Hepatocyte (in vitro differentiated cells): Measurements from ENCODE around the gene IPP. TPM values are rescaled to one million over a fixed set of nuclear protein-coding genes. Genes with fewer than 3 reads are reported as not detected.

Source experiments
- DNase-seq: peaks from one replicate; pipeline ENCODE4 v3.0.0-alpha.2; 2016; ENCODE audit warnings: low spot score
- H2AFZ ChIP-seq: fragments of 200-600 bp; sonication (generic); 2 replicates; pipeline ENCODE4 v1.6.0; 2016; ENCODE audit warnings: antibody characterized with exemption, mild to moderate bottlenecking
- H3K27ac ChIP-seq: fragments of 200-600 bp; sonication (generic); 2 replicates; pipeline ENCODE4 v1.5.1; 2016; ENCODE audit warnings: mild to moderate bottlenecking
- H3K27me3 ChIP-seq: fragments of 200-600 bp; sonication (generic); 2 replicates; pipeline ENCODE4 v1.6.1; 2016
- H3K36me3 ChIP-seq: fragments of 200-600 bp; sonication (generic); replicated peaks from 2 replicates; pipeline ENCODE4 v1.5.1; 2016; ENCODE audit warnings: low read depth; ENCODE audit not compliant: insufficient read depth
- H3K4me1 ChIP-seq: fragments of 200-600 bp; sonication (generic); 2 replicates; pipeline ENCODE4 v1.5.1; 2016; ENCODE audit warnings: mild to moderate bottlenecking, moderate library complexity; ENCODE audit not compliant: insufficient read depth
- H3K4me2 ChIP-seq: fragments of 200-600 bp; sonication (generic); 2 replicates; pipeline ENCODE4 v1.6.0; 2016
- H3K4me3 ChIP-seq: fragments of 200-600 bp; sonication (generic); 2 replicates; pipeline ENCODE4 v1.5.1; 2016; ENCODE audit warnings: mild to moderate bottlenecking
- H3K79me2 ChIP-seq: fragments of 200-600 bp; sonication (generic); 2 replicates; pipeline ENCODE4 v1.6.0; 2017; ENCODE audit warnings: mild to moderate bottlenecking
- H3K9me2 ChIP-seq: fragments of 200-600 bp; sonication (generic); replicated peaks from 2 replicates; pipeline ENCODE4 v1.6.0; 2017; ENCODE audit warnings: mild to moderate bottlenecking; ENCODE audit not compliant: insufficient read depth
- H3K9me3 ChIP-seq: fragments of 200-600 bp; sonication (generic); 2 replicates; pipeline ENCODE4 v1.5.1; 2016; ENCODE audit warnings: low read depth, mild to moderate bottlenecking
- H4K20me1 ChIP-seq: fragments of 200-600 bp; sonication (generic); 2 replicates; pipeline ENCODE4 v1.6.0; 2016; ENCODE audit warnings: mild to moderate bottlenecking; ENCODE audit not compliant: insufficient read depth, poor library complexity, severe bottlenecking
- EZH2 ChIP-seq: fragments of 200-600 bp; sonication (generic); IDR thresholded peaks from 2 replicates; pipeline ENCODE4 v1.6.1; 2016; ENCODE audit warnings: antibody characterized with exemption, mild to moderate bottlenecking, borderline replicate concordance
- EZH2phosphoT487 ChIP-seq: fragments of 200-600 bp; sonication (generic); IDR thresholded peaks from one replicate; pipeline ENCODE4 v1.6.1; 2018; ENCODE audit warnings: antibody characterized with exemption, mild to moderate bottlenecking, low read depth, moderate library complexity; ENCODE audit not compliant: unreplicated experiment, severe bottlenecking
- WGBS: methylation state at CpG from one replicate; pipeline ENCODE4 v1.1.6; 2016; ENCODE audit warnings: low lambda C conversion rate; ENCODE audit errors: missing lambda C conversion rate; 5-methylcytosine and 5-hydroxymethylcytosine counted together
- polyA plus RNA-seq: library from polyadenylated mRNA; unstranded; fragments of >200 nt; fragmentation: Nextera tagmentation; extraction: Ambion mirVana; gene quantifications from 2 replicates; pipeline ENCODE4 v1.2.1, GENCODE V29; 2016
- total RNA-seq: library from RNA; depleted of rRNA; stranded (reverse); fragments of >200 nt; gene quantifications from 2 replicates; pipeline ENCODE4 v1.2.3, GENCODE V29; 2014
- TF ChIP-seq, protein P1 (sequence below): fragments of 200-600 bp; sonication (generic); IDR thresholded peaks from 2 replicates; pipeline ENCODE4 v1.5.1; 2016; ENCODE audit warnings: antibody characterized with exemption, mild to moderate bottlenecking; ENCODE audit not compliant: poor library complexity

IPP gene
- total and polyA plus RNA-seq, 2 experiments from 2014 or later = 10.0 to 15.3 TPM

DNA sequence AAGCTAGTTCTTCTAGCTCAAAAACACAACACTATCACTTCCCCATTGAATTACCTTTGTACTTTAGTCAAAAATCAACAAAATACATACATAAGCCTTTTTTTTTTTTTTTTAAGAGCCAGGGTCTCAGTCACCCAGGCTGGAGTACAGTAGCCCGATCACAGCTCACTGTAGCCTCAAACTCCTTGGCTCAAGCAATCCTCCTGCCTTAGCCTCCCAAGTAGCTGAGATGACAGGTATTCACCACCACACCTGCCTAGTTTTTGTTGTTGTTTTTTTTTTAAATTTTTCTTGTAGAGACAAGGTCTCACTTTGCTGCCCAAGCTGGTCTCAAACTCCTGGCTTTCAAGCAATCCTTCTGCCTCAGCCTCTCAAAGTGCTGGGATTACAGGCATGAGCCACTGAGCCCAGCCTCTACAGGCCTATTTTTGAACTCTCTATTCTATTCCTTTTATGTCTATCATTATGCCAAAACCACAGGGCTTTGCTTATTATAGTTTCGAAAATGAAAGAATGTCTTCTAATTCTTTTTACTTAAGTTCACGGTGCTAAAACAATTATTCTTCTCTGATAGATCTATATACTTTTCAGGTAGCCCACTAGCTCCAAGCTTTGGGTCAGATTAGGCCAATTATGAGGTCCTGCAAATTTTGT, 93.8 kb downstream of the IPP start:
- no peaks in the 10 kb centered on the region for H3K9me3 ChIP-seq
- peaks cover 92% of the 10 kb centered on the region for H3K79me2 ChIP-seq
- H3K36me3 ChIP-seq = no peaks in the 10 kb centered on the region
- H3K4me1 ChIP-seq = peaks cover 6% of the 10 kb centered on the region
- H3K9me2 ChIP-seq = no peaks in the 10 kb centered on the region
- H3K27me3 ChIP-seq = no peaks in the 10 kb centered on the region
- H3K4me3 ChIP-seq = no peak overlapping the region
- no peak overlapping the region for H2AFZ ChIP-seq
- DNase-seq = no peak
- no peak overlapping the region for H3K27ac ChIP-seq
- 99% methylated on average over 3 of the region's 3 CpGs for WGBS
- no peak overlapping the region for H3K4me2 ChIP-seq
- peaks cover 20% of the 10 kb centered on the region for H4K20me1 ChIP-seq
- TF ChIP-seq EZH2 = no peak
- TF ChIP-seq, protein P1, sequence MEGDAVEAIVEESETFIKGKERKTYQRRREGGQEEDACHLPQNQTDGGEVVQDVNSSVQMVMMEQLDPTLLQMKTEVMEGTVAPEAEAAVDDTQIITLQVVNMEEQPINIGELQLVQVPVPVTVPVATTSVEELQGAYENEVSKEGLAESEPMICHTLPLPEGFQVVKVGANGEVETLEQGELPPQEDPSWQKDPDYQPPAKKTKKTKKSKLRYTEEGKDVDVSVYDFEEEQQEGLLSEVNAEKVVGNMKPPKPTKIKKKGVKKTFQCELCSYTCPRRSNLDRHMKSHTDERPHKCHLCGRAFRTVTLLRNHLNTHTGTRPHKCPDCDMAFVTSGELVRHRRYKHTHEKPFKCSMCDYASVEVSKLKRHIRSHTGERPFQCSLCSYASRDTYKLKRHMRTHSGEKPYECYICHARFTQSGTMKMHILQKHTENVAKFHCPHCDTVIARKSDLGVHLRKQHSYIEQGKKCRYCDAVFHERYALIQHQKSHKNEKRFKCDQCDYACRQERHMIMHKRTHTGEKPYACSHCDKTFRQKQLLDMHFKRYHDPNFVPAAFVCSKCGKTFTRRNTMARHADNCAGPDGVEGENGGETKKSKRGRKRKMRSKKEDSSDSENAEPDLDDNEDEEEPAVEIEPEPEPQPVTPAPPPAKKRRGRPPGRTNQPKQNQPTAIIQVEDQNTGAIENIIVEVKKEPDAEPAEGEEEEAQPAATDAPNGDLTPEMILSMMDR = no peak
- no peak for TF ChIP-seq EZH2phosphoT487

DNA sequence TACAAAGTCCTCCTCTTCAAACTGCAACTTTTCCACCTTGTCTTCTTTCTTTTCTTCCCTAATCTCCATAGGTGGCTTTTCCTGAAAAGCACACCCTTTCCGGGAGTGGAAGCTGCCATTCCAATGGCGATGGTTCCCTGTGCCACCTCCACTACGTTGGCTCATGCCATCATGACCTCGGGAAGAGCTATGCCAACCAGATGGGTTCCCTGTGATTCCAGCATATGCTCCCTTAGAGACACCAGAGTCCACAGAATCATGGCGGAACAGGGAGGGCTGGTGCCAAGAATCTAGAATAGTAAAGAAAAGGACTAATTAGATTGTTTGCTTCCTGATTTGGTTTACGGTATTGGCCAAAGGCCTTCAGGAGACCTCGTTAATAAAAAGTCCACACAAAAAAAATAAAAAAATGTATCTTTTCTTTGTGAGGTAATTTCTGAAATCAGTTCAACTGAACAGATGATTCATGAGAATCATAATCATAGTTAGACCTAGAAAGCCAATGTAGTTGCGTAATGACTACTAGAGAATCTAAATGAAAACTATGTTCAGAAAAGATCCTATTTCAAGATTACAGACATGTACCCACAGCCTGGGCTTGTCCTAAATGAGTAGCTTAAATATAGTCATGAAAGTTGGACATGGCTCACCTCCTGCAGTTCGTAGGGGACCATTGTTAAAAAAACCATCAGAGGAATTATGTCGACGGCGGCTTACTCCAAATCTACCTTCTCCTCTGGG, 95.7 kb downstream of the IPP start:
- 96% methylated on average over 12 of the region's 12 CpGs for WGBS
- no peaks in the 10 kb centered on the region for H3K9me3 ChIP-seq
- peaks cover 6% of the 10 kb centered on the region for H3K4me1 ChIP-seq
- no peaks in the 10 kb centered on the region for H3K36me3 ChIP-seq
- H3K79me2 ChIP-seq = peaks cover 90% of the 10 kb centered on the region
- no peak overlapping the region for H3K4me3 ChIP-seq
- TF ChIP-seq, protein P1 = no peak
- no peak overlapping the region for H2AFZ ChIP-seq
- DNase-seq = no peak
- no peak overlapping the region for H3K4me2 ChIP-seq
- peaks cover 16% of the 10 kb centered on the region for H4K20me1 ChIP-seq
- H3K9me2 ChIP-seq = no peaks in the 10 kb centered on the region
- H3K27ac ChIP-seq = no peak overlapping the region
- no peaks in the 10 kb centered on the region for H3K27me3 ChIP-seq

Other genes starting within 250 kb of the IPP start
- gene PRDX1, start 228.8 kb downstream of the IPP start, total RNA-seq = 523 and 532 TPM in 2 replicates
- 660 and 666 TPM in 2 replicates for gene PRDX1, start 228.8 kb downstream of the IPP start, polyA plus RNA-seq
- 174 and 186 TPM in 2 replicates for gene AKR1A1, start 199.8 kb downstream of the IPP start, total RNA-seq
- gene AKR1A1, start 199.8 kb downstream of the IPP start, polyA plus RNA-seq = 235 and 271 TPM in 2 replicates
- gene NASP, start 166.6 kb downstream of the IPP start, total RNA-seq = 64.3 and 82.6 TPM in 2 replicates
- gene NASP, start 166.6 kb downstream of the IPP start, polyA plus RNA-seq = 68.6 and 83.0 TPM in 2 replicates
- 1.3 and 1.4 TPM in 2 replicates for gene CCDC17, start 126.6 kb downstream of the IPP start, total RNA-seq
- 0.73 and 1.4 TPM in 2 replicates for gene CCDC17, start 126.6 kb downstream of the IPP start, polyA plus RNA-seq
- gene GPBP1L1, start 64.1 kb downstream of the IPP start, total RNA-seq = 95.8 and 115 TPM in 2 replicates
- 56.9 and 67.9 TPM in 2 replicates for gene GPBP1L1, start 64.1 kb downstream of the IPP start, polyA plus RNA-seq
- gene TMEM69, start 62.5 kb downstream of the IPP start, total RNA-seq = 30.1 and 33.5 TPM in 2 replicates
- gene TMEM69, start 62.5 kb downstream of the IPP start, polyA plus RNA-seq = 30.6 and 36.5 TPM in 2 replicates
- gene MAST2, start 53.0 kb upstream of the IPP start, total RNA-seq = 23.8 and 25.8 TPM in 2 replicates
- 32.4 and 33.5 TPM in 2 replicates for gene MAST2, start 53.0 kb upstream of the IPP start, polyA plus RNA-seq